ENCODE data around the gene PVALEF. TPM values are rescaled to one million over a fixed set of nuclear protein-coding genes. Genes with fewer than 3 reads are reported as not detected.

PVALEF gene
- total and polyA plus RNA-seq, 2 donors (not counting 1 experiment from before 2014, with no cell fraction given) = not detected

GRCh38 chr17:81197831-81198490, 32.7 kb downstream of the PVALEF start:
- Histone ChIP-seq H2AFZ (ENCODE audit: low read length) (no peak overlapping the region), H3K4me2 (ENCODE audit: extremely low read depth, insufficient read depth, low read length) (no peak overlapping the region), H3K27me3 (ENCODE audit: control insufficient read depth, insufficient read depth, low read length) (no peaks in the 10 kb centered on the region), H3K4me1 (ENCODE audit: control insufficient read depth, extremely low read depth, insufficient read depth, low read length) (no peaks in the 10 kb centered on the region), H3K36me3 (ENCODE audit: control insufficient read depth, insufficient read depth, low read length) (no peaks in the 10 kb centered on the region), H3K9me3 (ENCODE audit: control insufficient read depth, insufficient read depth, low read depth, low read length) (no peaks in the 10 kb centered on the region), H3K4me3 (replicated peaks in 1 of 4; ENCODE audit: control extremely low read depth in 1 of 4, insufficient read depth in 1 of 4, low read depth in 3 of 4, low read length in 4 of 4) (no peak overlapping the region), H4K20me1 (ENCODE audit: control insufficient read depth, extremely low read depth, insufficient read depth, low read length) (no peaks in the 10 kb centered on the region), H3K79me2 (ENCODE audit: control insufficient read depth, insufficient read depth, low read length) (no peaks in the 10 kb centered on the region), H3K27ac (ENCODE audit: insufficient read depth, low read length) (no peak overlapping the region), H3K9ac (ENCODE audit: insufficient read depth, low read length) (no peak overlapping the region)
- DNase-seq (ENCODE audit: low read depth in 2 of 2) = no peak
- TF ChIP-seq EZH2 (IDR thresholded peaks at IDR 0.05; ENCODE audit: low read length, missing control alignments) = no peak
- TF ChIP-seq, protein P1, sequence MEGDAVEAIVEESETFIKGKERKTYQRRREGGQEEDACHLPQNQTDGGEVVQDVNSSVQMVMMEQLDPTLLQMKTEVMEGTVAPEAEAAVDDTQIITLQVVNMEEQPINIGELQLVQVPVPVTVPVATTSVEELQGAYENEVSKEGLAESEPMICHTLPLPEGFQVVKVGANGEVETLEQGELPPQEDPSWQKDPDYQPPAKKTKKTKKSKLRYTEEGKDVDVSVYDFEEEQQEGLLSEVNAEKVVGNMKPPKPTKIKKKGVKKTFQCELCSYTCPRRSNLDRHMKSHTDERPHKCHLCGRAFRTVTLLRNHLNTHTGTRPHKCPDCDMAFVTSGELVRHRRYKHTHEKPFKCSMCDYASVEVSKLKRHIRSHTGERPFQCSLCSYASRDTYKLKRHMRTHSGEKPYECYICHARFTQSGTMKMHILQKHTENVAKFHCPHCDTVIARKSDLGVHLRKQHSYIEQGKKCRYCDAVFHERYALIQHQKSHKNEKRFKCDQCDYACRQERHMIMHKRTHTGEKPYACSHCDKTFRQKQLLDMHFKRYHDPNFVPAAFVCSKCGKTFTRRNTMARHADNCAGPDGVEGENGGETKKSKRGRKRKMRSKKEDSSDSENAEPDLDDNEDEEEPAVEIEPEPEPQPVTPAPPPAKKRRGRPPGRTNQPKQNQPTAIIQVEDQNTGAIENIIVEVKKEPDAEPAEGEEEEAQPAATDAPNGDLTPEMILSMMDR (conservative IDR thresholded peaks at IDR 0.05 in 1 of 2, IDR thresholded peaks at IDR 0.05 in 1 of 2; ENCODE audit: low read depth in 1 of 2, low read length in 2 of 2) = no peak

- Histone ChIP-seq H3K4me1 (ENCODE audit: control insufficient read depth, extremely low read depth, insufficient read depth, low read length) (no peaks in the 10 kb centered on the region), H4K20me1 (ENCODE audit: control insufficient read depth, extremely low read depth, insufficient read depth, low read length) (no peaks in the 10 kb centered on the region), H3K36me3 (ENCODE audit: control insufficient read depth, insufficient read depth, low read length) (no peaks in the 10 kb centered on the region), H3K4me2 (ENCODE audit: extremely low read depth, insufficient read depth, low read length) (no peak overlapping the region), H3K27me3 (ENCODE audit: control insufficient read depth, insufficient read depth, low read length) (no peaks in the 10 kb centered on the region), H2AFZ (ENCODE audit: low read length) (no peak overlapping the region), H3K4me3 (replicated peaks in 1 of 4; ENCODE audit: control extremely low read depth in 1 of 4, insufficient read depth in 1 of 4, low read depth in 3 of 4, low read length in 4 of 4) (no peak overlapping the region), H3K79me2 (ENCODE audit: control insufficient read depth, insufficient read depth, low read length) (no peaks in the 10 kb centered on the region), H3K9me3 (ENCODE audit: control insufficient read depth, insufficient read depth, low read depth, low read length) (no peaks in the 10 kb centered on the region), H3K9ac (ENCODE audit: insufficient read depth, low read length) (no peak overlapping the region), H3K27ac (ENCODE audit: insufficient read depth, low read length) (no peak overlapping the region)
- DNase-seq (ENCODE audit: low read depth in 2 of 2) = no peak
- TF ChIP-seq, protein P1 (conservative IDR thresholded peaks at IDR 0.05 in 1 of 2, IDR thresholded peaks at IDR 0.05 in 1 of 2; ENCODE audit: low read depth in 1 of 2, low read length in 2 of 2) = no peak
- TF ChIP-seq EZH2 (IDR thresholded peaks at IDR 0.05; ENCODE audit: low read length, missing control alignments) = no peak
Measured at GRCh38 chr17:81198826-81199481, 33.6 kb downstream of the PVALEF start.

- no peaks in the 10 kb centered on the region for H3K4me1 ChIP-seq (ENCODE audit: control insufficient read depth, extremely low read depth, insufficient read depth, low read length)
- H4K20me1 ChIP-seq (ENCODE audit: control insufficient read depth, extremely low read depth, insufficient read depth, low read length) = no peaks in the 10 kb centered on the region
- H3K9me3 ChIP-seq (ENCODE audit: control insufficient read depth, insufficient read depth, low read depth, low read length) = no peaks in the 10 kb centered on the region
- no peak overlapping the region for H2AFZ ChIP-seq (ENCODE audit: low read length)
- TF ChIP-seq, protein P1 (conservative IDR thresholded peaks at IDR 0.05 in 1 of 2, IDR thresholded peaks at IDR 0.05 in 1 of 2; ENCODE audit: low read depth in 1 of 2, low read length in 2 of 2) = no peak
- H3K27me3 ChIP-seq (ENCODE audit: control insufficient read depth, insufficient read depth, low read length) = no peaks in the 10 kb centered on the region
- no peak for DNase-seq (ENCODE audit: low read depth in 2 of 2)
- no peak overlapping the region for H3K27ac ChIP-seq (ENCODE audit: insufficient read depth, low read length)
- no peaks in the 10 kb centered on the region for H3K79me2 ChIP-seq (ENCODE audit: control insufficient read depth, insufficient read depth, low read length)
- H3K9ac ChIP-seq (ENCODE audit: insufficient read depth, low read length) = no peak overlapping the region
- H3K36me3 ChIP-seq (ENCODE audit: control insufficient read depth, insufficient read depth, low read length) = peaks cover under 1% of the 10 kb centered on the region
- no peak overlapping the region for H3K4me3 ChIP-seq (replicated peaks in 1 of 4; ENCODE audit: control extremely low read depth in 1 of 4, insufficient read depth in 1 of 4, low read depth in 3 of 4, low read length in 4 of 4)
- H3K4me2 ChIP-seq (ENCODE audit: extremely low read depth, insufficient read depth, low read length) = no peak overlapping the region
Measured at GRCh38 chr17:81199482-81199830, 34.1 kb downstream of the PVALEF start.
